Measurements from ENCODE around the gene THSD4.
"Not testable (repeated sequence)": the region's sequence is repeated elsewhere in the genome, so short reads cannot be mapped to it uniquely, and the experiment has no call there.

The THSD4 gene

DNA sequence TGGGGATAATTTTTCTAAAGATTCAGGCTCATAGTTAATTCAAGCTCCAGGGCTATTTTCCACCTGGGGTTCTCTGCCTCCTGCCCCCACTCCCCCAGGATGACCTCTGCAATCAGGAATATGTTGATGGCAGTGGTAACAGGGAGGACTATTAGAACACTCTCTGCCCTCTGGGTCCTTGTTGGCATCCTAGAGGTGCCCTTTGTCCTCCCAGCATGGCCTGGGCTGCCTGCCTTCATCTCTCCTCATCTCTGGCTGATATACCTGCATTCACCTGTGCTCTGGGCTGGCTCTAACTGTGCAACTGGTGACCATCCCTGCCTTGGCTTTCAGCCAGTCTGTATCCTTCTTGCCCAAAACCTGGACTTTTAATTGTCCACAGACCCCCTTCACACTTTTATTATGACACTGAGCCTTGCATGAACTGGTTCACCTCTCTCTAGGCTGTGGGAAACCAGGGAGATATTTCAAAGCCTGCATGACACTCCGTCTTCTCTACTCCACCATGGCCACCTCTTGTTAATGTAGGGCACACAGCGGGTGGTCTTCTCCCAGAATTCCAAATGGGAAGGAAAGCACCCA, 199.8 kb downstream of the THSD4 start:
- in situ Hi-C loops (cut with MboI; ENCODE audit: low sequenced_read_pairs): no loop called here

DNA sequence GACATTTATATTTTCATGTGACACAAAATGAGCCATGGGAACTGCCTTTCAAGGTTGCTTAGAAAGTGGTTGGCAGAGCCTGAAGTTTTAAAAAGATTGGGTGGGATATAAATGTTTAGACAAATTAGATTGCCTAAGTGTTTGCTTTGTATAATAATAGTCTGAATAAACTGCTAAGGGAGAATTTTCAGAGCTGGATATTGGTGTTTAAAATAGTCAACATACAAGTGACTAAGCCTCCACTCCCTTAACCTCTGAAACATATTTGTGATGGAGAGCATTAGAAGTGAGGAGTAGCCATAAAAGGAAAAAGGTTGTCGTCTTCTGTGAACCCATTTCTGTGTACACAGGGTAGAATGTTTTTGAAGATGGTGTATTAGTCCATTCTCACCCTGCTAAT, 201.6 kb downstream of the THSD4 start:
- in situ Hi-C loops (cut with MboI; ENCODE audit: low sequenced_read_pairs): no loop called here

DNA sequence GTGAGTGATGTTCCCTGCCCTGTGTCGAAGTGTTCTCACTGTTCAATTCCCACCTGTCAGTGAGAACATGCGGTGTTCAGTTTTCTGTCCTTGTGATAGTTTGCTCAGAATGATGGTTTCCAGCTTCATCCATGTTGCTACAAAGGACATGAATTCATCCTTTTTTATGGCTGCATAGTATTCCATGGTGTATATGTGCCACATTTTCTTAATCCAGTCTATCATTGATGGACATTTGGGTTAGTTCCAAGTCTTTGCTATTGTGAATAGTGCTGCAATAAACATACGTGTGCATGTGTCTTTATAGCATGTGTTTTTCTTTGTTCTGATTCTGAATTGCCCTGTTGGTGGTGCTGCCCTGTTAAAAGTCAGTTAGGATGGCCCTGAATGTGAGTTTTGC, 204.2 kb downstream of the THSD4 start:
- in situ Hi-C loops (cut with MboI; ENCODE audit: low sequenced_read_pairs): not testable (repeated sequence)

DNA sequence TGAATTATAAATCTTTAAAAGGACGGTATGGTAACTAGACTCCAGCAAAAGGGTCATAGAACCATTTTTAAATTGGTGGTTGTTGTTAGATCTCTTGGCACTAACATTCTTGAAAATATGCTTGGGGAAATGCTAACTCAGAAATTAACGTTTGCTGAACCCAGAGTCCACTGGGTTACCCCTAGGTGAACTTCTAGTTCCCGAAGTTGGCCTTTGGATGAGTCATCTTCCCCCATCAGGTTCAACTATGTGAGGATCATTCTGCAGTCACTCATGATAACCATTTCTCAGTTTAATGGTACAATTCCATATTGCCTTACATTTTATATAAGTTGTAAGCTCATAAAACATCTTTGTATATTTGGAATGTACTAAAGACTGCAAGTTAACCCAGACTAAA, 204.7 kb downstream of the THSD4 start:
- in situ Hi-C loops (cut with MboI; ENCODE audit: low sequenced_read_pairs): no loop called here

DNA sequence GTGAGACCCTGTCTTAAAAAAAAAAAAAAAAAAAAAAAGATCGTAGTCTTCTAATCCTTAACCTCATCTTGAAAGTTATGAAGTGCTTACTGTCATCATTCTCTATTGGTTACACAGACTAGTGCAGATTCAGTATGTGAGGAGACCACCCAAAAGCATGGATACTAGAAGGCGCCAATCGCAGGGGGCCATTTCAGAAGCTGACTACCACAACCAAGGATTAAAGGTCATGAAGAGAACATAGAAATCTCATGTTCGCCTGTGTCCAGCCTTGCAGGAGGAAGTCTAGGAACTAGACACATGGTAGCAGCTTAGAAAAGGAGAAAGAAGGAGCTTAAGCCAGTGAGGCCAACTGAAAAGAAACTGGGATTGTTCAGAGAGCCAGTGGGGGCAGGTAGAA, 207.8 kb downstream of the THSD4 start:
- in situ Hi-C loops (cut with MboI; ENCODE audit: low sequenced_read_pairs): no loop called here

DNA sequence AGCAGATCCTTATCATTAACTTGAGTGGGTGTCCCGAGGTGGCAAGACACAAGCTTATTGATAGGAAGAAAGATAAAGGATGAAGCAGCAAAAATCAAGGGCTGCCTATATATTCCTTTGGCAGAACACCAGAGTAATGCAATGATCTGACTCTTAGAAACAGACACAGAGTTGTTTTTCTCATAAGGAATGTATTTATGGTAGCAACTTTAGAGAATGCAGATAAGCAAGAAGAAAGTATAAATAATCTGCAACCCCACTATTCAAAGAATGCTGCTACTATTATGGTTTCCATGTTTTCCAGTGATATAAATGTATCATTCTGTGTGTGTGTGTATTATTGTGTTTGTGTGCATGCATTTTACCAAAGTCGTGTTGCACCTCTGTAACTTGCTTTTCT, 208.3 kb downstream of the THSD4 start:
- in situ Hi-C loops (cut with MboI; ENCODE audit: low sequenced_read_pairs): no loop called here

DNA sequence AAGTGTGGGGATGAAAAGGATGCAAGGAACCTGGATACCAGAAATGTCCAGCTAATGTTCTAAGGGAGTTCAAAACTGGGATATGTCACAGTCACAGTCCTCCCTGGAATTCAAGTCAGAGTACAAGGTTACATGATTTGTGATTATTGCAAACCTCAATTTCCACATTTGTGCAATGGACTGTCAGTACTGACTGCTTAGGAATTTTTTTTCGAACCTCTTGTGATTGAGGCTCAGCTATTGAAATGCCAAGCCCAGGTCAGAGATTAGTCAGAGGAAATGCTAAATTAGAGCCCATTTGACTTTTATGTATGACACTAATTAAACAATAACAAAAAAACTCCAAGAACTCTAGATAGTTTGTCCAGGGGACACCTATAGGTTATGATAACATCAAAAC, 210.2 kb downstream of the THSD4 start:
- in situ Hi-C loops (cut with MboI; ENCODE audit: low sequenced_read_pairs): no loop called here

DNA sequence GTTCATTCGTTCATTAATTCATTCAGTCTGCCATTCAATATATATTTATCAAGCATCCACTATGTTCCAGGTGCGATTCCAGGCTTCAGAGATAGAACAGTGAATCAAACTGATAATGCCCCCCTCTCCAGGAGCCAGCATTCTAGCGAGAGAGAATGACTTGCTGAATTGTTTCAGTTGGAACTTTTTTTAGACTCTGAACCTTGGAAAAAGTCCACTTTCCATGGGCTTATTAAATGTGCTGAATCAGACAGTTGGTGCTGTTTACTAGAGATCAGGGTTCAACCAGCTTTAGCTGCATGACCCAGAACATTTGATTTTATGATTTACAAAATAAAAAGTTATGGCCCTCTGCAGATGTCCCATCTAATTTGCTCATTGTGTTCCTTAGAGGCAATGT, 213.2 kb downstream of the THSD4 start:
- in situ Hi-C loops (cut with MboI; ENCODE audit: low sequenced_read_pairs): no loop called here

DNA sequence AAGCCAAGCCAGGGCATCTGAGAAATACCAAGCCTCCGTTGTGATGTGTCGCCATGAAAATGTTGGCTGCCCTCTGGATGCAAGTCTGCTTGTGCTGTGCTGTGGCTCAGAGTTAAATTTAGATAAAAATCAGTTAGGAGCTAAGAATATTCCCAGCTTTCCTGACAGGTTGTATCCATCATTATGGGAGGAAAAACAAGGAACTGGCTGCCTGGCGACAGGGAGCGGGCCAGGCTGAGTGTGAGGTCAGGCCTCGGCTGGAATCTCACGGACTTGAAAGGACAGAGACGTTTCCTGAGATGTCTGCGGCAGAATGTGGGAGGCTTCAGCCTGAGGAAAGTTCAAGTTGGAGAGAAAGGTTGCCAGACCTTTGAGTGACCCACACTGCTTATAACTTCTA, 213.8 kb downstream of the THSD4 start:
- in situ Hi-C loops (cut with MboI; ENCODE audit: low sequenced_read_pairs): no loop called here

DNA sequence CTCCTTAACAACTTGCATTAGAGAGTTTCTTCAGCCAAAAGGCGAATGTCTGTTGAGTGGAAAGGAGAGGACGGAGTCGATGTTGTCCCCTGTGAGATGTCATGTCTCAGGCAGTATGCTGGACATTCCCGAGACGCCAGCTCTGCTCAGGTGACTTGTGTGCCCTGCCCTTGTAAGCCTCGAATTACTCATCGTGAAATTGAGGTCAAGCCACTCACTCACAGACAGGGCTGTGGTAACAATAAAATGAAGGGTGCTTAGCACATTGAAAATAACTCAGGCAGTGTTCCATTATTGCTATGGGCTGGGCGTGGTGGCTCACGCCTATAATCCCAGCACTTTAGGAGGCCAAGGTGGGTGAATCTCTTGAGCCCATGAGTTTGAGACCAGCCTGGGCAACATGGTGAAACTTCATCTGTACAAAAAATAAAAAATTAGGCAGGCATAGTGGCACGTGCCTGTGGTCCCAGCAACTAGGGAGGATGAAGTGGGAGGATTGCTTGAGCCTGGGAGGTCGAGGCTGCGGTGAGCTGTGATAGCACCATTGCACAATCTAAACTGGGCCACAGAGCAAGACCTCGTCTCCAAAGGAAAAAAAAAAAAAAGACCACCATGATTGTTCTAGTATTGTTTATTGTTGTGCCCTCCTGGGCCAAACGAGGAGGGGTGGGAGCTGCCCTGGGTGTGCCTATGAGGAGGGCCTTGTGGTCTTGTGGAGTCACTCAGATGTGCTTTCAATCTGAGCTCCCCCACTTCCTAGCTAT, 214.4 kb downstream of the THSD4 start:
- in situ Hi-C loops (cut with MboI; ENCODE audit: low sequenced_read_pairs): no loop called here

DNA sequence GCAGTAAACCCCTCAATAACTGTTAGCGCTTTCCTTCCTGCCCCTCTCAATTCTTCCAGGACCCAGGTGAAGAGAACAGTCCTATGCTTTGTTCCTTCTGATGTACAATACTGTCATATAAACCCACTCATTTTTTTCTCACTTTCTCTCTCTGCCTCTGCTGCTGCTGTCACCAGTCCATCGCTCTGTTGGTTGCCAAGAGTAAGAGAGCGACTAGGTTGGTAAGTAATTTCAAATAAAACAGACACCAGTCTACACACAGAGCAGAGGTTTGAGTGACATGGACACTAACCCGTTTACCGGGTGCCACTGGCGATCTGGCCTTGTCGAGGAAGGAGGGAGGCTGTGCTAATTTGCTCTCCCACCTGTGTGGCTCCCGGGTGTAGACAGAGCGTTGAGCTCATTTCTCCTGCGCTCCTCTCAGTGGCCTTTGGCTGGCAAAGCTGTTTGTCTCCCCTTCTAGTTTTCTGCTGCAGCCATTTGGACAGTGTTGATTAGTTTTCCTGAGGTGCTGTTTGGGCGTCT, 215.4 kb downstream of the THSD4 start:
- in situ Hi-C loops (cut with MboI; ENCODE audit: low sequenced_read_pairs): no loop called here

DNA sequence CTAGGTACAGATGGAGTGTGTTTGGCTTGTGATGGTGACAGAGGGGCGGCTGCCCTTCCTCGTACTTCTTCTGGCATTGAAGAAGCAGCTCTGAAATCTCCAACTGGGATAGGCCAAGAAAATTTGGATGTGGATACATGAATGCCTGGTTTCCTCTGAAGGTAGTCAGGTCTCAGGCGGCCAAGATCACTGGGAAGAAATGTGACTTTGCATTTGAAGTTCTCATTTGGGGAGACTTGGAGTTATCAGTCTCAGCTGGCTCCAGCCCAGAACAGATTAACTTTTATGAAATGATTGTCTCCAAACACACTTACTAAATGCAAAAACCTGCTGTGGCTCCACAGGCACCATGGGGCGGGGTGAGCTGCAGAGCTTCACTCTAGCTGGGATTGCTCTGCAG, 215.9 kb downstream of the THSD4 start:
- in situ Hi-C loops (cut with MboI; ENCODE audit: low sequenced_read_pairs): no loop called here

DNA sequence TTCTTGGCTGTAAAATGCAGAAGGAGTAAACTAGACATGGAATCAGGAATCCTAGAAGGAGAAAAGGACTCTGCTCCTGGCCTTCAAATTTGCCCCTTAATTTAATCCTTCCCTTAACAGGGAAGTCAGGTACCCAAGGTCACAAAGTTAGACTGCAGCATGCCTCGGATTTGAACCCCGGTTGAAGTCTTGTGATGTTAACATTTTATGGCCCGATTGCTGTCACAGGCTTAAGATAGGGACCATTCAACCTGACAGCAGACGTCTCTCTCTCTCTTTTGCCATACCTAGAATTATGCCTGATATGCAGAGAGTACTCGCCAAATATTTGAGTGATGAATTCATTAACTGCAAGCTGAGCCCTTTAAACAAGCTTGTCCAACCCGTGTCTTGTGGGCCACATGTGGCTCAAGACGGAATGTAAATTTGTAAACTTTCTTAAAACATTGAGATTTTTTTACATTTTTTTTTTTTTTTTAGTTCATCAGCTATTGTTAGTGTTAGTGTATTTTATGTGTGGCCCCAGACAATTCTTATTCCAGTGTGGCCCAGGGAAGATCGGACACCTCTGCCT, 217.2 kb downstream of the THSD4 start:
- in situ Hi-C loops (cut with MboI; ENCODE audit: low sequenced_read_pairs): no loop called here

DNA sequence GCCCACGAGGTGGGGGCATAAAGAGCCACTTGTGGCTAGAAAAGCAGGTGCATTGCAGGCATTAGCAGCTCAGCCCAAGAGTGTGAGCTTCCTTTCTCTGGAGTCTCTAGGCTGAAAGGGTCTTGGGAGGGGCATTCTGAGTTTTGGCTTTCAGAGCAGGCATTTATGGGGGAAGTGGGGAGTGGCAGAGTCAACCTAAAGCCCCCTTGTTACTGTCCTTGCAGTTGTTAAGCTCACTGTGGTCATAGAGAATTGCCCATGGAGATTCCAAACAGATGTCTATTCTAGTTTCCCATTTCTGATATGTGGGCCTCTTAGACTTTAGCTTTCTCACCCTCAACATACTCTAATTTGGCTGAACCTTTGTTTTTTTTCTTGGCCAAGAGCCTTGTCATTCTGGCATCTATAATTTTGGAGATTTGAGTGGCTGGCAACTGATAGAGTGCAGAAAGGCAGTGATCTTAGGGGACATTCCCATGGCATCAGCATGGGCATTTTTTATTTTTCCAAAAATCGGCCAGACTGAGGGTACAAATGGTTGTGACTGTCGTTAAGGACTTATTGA, 217.9 kb downstream of the THSD4 start:
- in situ Hi-C loops (cut with MboI; ENCODE audit: low sequenced_read_pairs): no loop called here

DNA sequence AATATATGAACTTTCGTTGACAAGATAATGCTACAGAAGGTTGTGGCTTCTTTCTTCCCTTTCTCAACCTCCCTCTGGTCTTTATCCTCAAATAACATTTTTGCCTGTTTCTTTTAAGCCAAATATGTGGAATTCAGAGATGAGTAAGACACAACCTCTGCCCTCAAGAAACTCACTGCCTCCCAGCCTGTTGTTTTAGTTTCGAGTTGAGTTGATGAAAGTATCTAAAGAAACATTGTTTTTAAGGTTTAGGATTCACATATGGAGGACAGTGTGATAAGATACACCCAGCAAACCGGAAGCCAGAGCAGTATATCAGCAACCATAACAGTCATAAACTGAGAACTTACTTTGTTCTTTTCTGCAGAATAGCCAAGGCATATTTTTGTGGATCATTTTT, 218.6 kb downstream of the THSD4 start:
- in situ Hi-C loops (cut with MboI; ENCODE audit: low sequenced_read_pairs): no loop called here

DNA sequence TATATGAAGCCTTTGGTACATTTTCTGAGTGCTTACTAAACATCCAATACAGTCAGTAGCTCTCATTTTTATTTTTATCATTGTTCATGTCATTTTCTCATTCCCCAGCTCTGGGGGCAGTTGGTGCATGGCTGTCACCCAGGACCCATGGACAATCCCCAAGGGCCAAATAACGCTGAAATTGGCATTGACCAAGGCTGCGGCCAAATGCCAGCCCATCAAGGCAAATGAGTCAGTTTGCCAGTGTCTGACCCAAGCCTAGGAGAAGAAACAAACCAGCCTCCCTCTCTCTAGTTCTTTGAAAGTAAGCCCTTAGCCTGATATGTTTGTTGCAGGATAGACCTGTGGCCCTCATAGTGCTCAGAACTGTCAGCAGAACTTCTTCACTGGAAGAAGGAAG, 219.2 kb downstream of the THSD4 start:
- in situ Hi-C loops (cut with MboI; ENCODE audit: low sequenced_read_pairs): no loop called here

DNA sequence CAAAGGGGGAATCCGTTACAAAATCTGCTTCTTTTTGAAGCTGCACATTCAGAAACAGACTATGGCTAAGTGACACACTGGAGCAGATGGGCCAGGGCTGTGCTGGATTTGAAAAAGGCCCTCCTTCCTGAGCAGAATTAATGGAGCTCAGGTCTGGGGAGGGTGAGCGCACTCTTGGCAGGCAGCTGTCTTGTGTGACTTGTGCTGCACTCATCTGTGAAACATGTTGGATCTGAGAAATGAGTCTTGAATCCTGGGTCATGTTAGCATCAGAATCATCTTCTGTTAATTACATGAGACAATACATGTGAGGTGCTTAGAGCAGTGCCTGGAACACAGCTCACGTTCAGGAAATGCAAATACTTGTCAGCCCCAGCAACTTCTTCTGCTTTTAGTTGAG, 219.6 kb downstream of the THSD4 start:
- in situ Hi-C loops (cut with MboI; ENCODE audit: low sequenced_read_pairs): no loop called here

DNA sequence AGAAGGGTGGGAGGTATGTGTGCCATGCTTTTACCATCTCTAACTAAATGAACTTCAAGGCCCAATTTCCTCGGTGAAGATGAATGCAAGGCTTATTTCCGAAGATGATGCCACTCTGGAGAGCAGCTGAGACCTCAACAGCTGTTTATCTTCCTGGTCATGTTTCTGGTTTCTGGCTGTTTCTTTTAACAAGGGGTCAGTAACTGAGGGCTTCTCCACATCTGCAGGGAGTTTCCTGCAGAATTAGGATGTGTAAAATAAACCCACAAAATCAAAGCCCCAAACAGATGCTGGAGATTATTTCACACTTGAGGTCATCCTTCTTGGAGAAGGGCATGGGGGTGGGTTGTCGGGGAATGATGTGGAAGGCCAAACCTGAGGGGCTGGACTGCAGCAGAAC, 220.3 kb downstream of the THSD4 start:
- in situ Hi-C loops (cut with MboI; ENCODE audit: low sequenced_read_pairs): no loop called here

DNA sequence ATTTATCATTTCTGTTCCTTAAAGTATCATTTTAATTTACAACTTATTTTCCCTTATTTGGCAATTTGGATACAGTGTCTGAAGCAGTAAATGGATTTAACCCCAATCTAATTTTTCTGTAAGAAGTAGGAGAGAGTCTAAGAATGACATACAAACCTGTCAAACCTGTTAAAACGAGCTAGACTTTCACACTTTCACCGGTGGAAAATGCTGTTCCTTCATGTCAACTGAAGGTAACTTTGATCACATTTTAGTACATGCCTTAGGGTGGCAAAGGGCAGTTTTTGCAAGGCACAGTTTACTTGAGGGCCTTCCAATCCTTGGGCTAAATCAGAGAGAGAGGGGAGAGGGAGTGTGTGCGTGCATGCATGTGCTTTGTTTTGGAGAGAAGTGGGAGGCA, 221.4 kb downstream of the THSD4 start:
- in situ Hi-C loops (cut with MboI; ENCODE audit: low sequenced_read_pairs): no loop called here

DNA sequence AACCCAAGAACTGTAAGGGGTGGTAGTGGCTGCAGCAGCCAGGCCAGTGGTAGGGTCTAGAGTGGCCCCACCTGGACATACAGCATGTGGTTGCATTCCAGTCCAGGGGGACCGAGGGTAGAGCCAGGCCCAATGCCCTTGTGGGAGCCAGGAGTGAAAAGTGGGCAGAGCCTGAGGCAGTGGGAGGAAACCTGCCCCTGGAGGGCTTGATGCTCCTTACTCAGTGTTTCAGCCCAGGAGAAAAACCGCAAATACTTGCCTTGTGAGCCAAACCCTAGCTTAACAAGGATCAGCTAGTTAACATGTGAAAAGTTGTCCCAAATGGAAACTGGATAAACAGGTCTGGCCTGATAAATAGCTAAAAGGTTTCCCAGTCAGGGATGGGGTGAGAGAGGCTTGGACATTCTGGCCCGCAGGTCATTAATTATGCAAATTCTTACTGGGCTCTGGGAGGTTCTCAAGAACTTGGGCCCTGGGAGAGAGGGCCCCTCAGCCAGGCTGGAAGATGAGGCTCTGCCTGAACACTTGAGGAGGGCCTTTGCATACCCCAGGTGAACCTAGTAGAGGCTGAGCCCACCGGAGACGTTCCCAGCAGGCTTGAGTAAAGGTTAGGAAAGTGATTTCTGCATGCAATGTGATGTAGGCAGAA, 222.1 kb downstream of the THSD4 start:
- in situ Hi-C loops (cut with MboI; ENCODE audit: low sequenced_read_pairs): no loop called here

DNA sequence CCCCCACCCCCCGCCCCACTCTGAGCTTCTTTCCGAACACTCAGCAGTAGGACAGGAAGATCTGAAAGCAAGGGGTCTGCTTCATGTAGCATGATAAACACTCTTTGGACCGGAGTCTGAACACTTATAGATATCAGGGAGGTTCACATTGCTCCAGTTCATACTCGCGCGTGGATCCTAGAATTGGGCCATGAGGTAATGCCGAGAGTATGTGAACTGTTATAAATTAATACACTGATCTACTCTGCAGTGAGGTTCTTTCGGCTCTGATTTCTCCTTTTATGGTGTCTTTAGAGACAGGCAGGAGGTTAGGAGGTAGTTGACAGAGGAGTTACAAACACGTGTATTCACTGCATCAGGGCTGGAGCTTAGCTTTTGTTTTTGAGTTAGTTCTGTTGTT, 223.0 kb downstream of the THSD4 start:
- in situ Hi-C loops (cut with MboI; ENCODE audit: low sequenced_read_pairs): no loop called here
